ENCODE data around the gene UPP1. TPM values are rescaled to one million over a fixed set of nuclear protein-coding genes. Genes with fewer than 3 reads are reported as not detected.

The UPP1 gene
- total and polyA plus RNA-seq, 2 of the 13 experiments (the other 11 are each of a cell fraction or from before 2014, with no cell fraction given) = 5.7 to 9.8 TPM

- FAIRE-seq (no peak), DNase-seq (ENCODE audit: low spot score) (no peak), ATAC-seq (no peak)
- 85% methylated on average over 2 of the region's 2 CpGs for WGBS (ENCODE audit: low lambda C conversion rate)
- no peak overlapping the region for H3K9ac ChIP-seq (ENCODE audit: insufficient read depth, low read depth, low read length)
- no peak overlapping the region for H3K4me3 ChIP-seq (replicated peaks in 1 of 3; ENCODE audit: insufficient read depth in 1 of 3, low read depth in 2 of 3, low read length in 3 of 3)
- H3K9me3 ChIP-seq (ENCODE audit: low read length) = no peaks in the 10 kb centered on the region
- no TSS peak for BruUV-seq (replicated peaks)
- H3K79me2 ChIP-seq (ENCODE audit: insufficient read depth, low read length) = no peaks in the 10 kb centered on the region
- ChIA-PET POLR2A (no interaction called here), CTCF (ENCODE audit: low intra/inter-chr PET ratio, low total read pairs) (no interaction called here)
- no peak overlapping the region for H3K4me2 ChIP-seq (ENCODE audit: low read depth, low read length)
- H3K36me3 ChIP-seq (replicated peaks in 1 of 2; ENCODE audit: control insufficient read depth in 1 of 2, insufficient read depth in 2 of 2, low read length in 2 of 2) = peaks cover 3 to 8% of the 10 kb centered on the region in 2 experiments; a peak in 3 of 5 replicates
- no peak overlapping the region for H2AFZ ChIP-seq (ENCODE audit: low read length)
- TF ChIP-seq ZNF691 (CRISPR knock-in tag; IDR thresholded peaks at IDR 0.05; ENCODE audit: borderline replicate concordance, low read depth) = no peak
- TF ChIP-seq ZNF816 (CRISPR knock-in tag; IDR thresholded peaks at IDR 0.05; ENCODE audit: borderline replicate concordance) = no peak
- no peak for TF ChIP-seq DNMT1 (CRISPR knock-in tag; IDR thresholded peaks at IDR 0.05)
- no peak for TF ChIP-seq CREB1 (IDR thresholded peaks at IDR 0.05)
- no peak for TF ChIP-seq CREB1 (CRISPR knock-in tag; IDR thresholded peaks at IDR 0.05)
- TF ChIP-seq CEBPZ (IDR thresholded peaks at IDR 0.05; ENCODE audit: low read length) = no peak
- no peak for TF ChIP-seq NR2C2 (CRISPR knock-in tag; IDR thresholded peaks at IDR 0.05; ENCODE audit: borderline replicate concordance)
- no peak for TF ChIP-seq ZNF343 (CRISPR knock-in tag; IDR thresholded peaks at IDR 0.05)
- TF ChIP-seq CREBL2 (CRISPR knock-in tag; IDR thresholded peaks at IDR 0.05; ENCODE audit: borderline replicate concordance) = no peak
- TF ChIP-seq ZBTB49 (CRISPR knock-in tag; IDR thresholded peaks at IDR 0.05; ENCODE audit: borderline replicate concordance) = no peak
- TF ChIP-seq ZNF562 (CRISPR knock-in tag; IDR thresholded peaks at IDR 0.05; ENCODE audit: borderline replicate concordance) = no peak
- TF ChIP-seq BHLHE40 (IDR thresholded peaks at IDR 0.05; ENCODE audit: low read length) = no peak
- TF ChIP-seq SRSF4 (IDR thresholded peaks at IDR 0.05; ENCODE audit: low read depth, low read length, poor library complexity, severe bottlenecking) = no peak
- TF ChIP-seq FOXA3 (CRISPR knock-in tag; IDR thresholded peaks at IDR 0.05) = no peak
- TF ChIP-seq ZC3H4 (CRISPR knock-in tag; IDR thresholded peaks at IDR 0.05; ENCODE audit: borderline replicate concordance) = no peak
- TF ChIP-seq PRDM4 (CRISPR knock-in tag; IDR thresholded peaks at IDR 0.05; ENCODE audit: borderline replicate concordance) = no peak
- H3K4me1 ChIP-seq (ENCODE audit: insufficient read depth, low read length) = 0 out of 2 replicates have a peak, but pooled peaks cover 10% of the 10 kb centered on the region
- no peaks in the 10 kb centered on the region for H3K27me3 ChIP-seq (ENCODE audit: control insufficient read depth in 1 of 2, insufficient read depth in 2 of 2, low read length in 2 of 2)
- no peaks in the 10 kb centered on the region for H4K20me1 ChIP-seq (ENCODE audit: insufficient read depth, low read length)
- intact Hi-C loops (cut with micrococcal nuclease; ENCODE audit: unreplicated experiment) = no loop called here
- H3K27ac ChIP-seq (ENCODE audit: extremely low read length, insufficient read depth, low read length) = no peak overlapping the region
- in situ Hi-C loops (cut with HindIII; ENCODE audit: extremely low pct_ligation_motif_present, low pct_unique_long_range_greater_than_20kb) = no loop called here
Observed at GRCh38 chr7:48096273-48096672, 7.2 kb downstream of the UPP1 start.

Data from HepG2 (cell line).